Sigmoid colon (tissue), 4 donors: ENCODE measurements around the gene BCL2L15.

Source experiments
- EP300 ChIP-seq, 4 donors: sonication (generic); formaldehyde crosslinking; IDR thresholded peaks; one replicate each; pipeline ENCODE4 v1.6.1; 2017; ENCODE audit warnings: antibody characterized with exemption in 4 of 4
- POLR2AphosphoS5 ChIP-seq, 4 donors: sonication (generic); formaldehyde crosslinking; IDR thresholded peaks; one replicate each; pipeline ENCODE4 v1.6.1; 2017; ENCODE audit warnings: antibody characterized with exemption in 4 of 4

GRCh38 chr1:113931451-113931851 is 44.1 kb upstream of the BCL2L15 start:
- no peak for TF ChIP-seq EP300 (IDR thresholded peaks at IDR 0.05)
- no peak for TF ChIP-seq POLR2AphosphoS5 (IDR thresholded peaks at IDR 0.05)
